IMR-90 (cell line): Measurements from ENCODE around the gene PTPN22. TPM values are rescaled to one million over a fixed set of nuclear protein-coding genes. Genes with fewer than 3 reads are reported as not detected.

Experiments
- ATAC-seq: fragments of 200-7000 bp; cut with Tn5 transposase; 2 replicates; pipeline ENCODE4 v1.9.1; 2020; ENCODE audit warnings: low read depth, mild to moderate bottlenecking, moderate library complexity
- BruUV-seq: library from RNA; stranded (reverse); fragments of 400-500 nt; replicated peaks from 2 replicates; lab custom pipeline; 2021; lab: Mats Ljungman, UMichigan
- CTCF ChIA-PET: fragments of 300-600 bp; formaldehyde crosslinking; extraction: SDS; loops from one replicate; lab custom pipeline; 2021; ENCODE audit warnings: antibody characterized with exemption; lab: Yijun Ruan, JAX
- POLR2A ChIA-PET: fragments of 300-600 bp; sonication (Branson Sonifier 250); formaldehyde crosslinking; loops from one replicate; lab custom pipeline; 2022; ENCODE audit warnings: antibody characterized with exemption; ENCODE audit not compliant: unreplicated experiment; lab: Charles Lee
- DNase-seq: peaks from one replicate; pipeline ENCODE4 v3.0.0; 2013
- H2AFZ ChIP-seq: replicated peaks from 2 replicates; pipeline ENCODE3; 2013; ENCODE audit warnings: low read length, mild to moderate bottlenecking; ENCODE audit not compliant: poor library complexity
- H2AK5ac ChIP-seq: 2 replicates; pipeline ENCODE4 v1.6.1; 2013; ENCODE audit warnings: low read depth, low read length, inconsistent platforms
- H2AK9ac ChIP-seq: replicated peaks from 2 replicates; pipeline ENCODE3; 2013; ENCODE audit warnings: mild to moderate bottlenecking, low read depth, low read length, moderate library complexity; ENCODE audit not compliant: poor library complexity
- H2BK120ac ChIP-seq: 2 replicates; pipeline ENCODE4 v1.6.1; 2013; ENCODE audit warnings: low read depth, low read length, inconsistent platforms
- H2BK15ac ChIP-seq: 3 replicates; pipeline ENCODE4 v1.6.1; 2013; ENCODE audit warnings: low read depth, low read length, inconsistent platforms
- H2BK20ac ChIP-seq: 2 replicates; pipeline ENCODE4 v1.6.1; 2013; ENCODE audit warnings: low read depth, mild to moderate bottlenecking, inconsistent platforms, low read length, moderate library complexity
- H2BK5ac ChIP-seq: 2 replicates; pipeline ENCODE4 v1.6.1; 2013; ENCODE audit warnings: mild to moderate bottlenecking, low read depth, low read length, inconsistent platforms; ENCODE audit not compliant: poor library complexity, severe bottlenecking
- H3K14ac ChIP-seq: replicated peaks from 2 replicates; pipeline ENCODE4 v1.6.1; 2013; ENCODE audit warnings: low read depth, low read length, inconsistent platforms
- H3K18ac ChIP-seq: 2 replicates; pipeline ENCODE4 v1.6.1; 2013; ENCODE audit warnings: low read depth, low read length, control low read depth
- H3K23ac ChIP-seq: 2 replicates; pipeline ENCODE4 v1.6.1; 2013; ENCODE audit warnings: low read depth, low read length, inconsistent platforms
- H3K27ac ChIP-seq: 2 replicates; pipeline ENCODE4 v1.5.1; 2013; ENCODE audit warnings: mild to moderate bottlenecking, control low read depth, low read length; ENCODE audit not compliant: insufficient read depth
- H3K27me3 ChIP-seq: 2 replicates; pipeline ENCODE4 v1.6.1; 2013; ENCODE audit warnings: low read length; ENCODE audit not compliant: control insufficient read depth, insufficient read depth
- H3K36me3 ChIP-seq: 2 replicates; pipeline ENCODE4 v1.6.1; 2013; ENCODE audit warnings: low read length, mixed read lengths; ENCODE audit not compliant: control insufficient read depth, insufficient read depth
- H3K4ac ChIP-seq: 2 replicates; pipeline ENCODE4 v1.6.1; 2013; ENCODE audit warnings: low read depth, low read length, inconsistent platforms
- H3K4me1 ChIP-seq: 2 replicates; pipeline ENCODE4 v1.6.1; 2013; ENCODE audit warnings: low read length, mixed read lengths; ENCODE audit not compliant: control insufficient read depth, insufficient read depth
- H3K4me2 ChIP-seq: 2 replicates; pipeline ENCODE4 v1.6.1; 2013; ENCODE audit warnings: low read depth, mild to moderate bottlenecking, control low read depth, low read length, moderate library complexity
- H3K4me3 ChIP-seq: 2 replicates; pipeline ENCODE4 v1.5.1; 2013; ENCODE audit warnings: low read depth, mild to moderate bottlenecking, control low read depth, low read length, moderate library complexity; ENCODE audit not compliant: insufficient read depth
- H3K56ac ChIP-seq: 2 replicates; pipeline ENCODE4 v1.6.1; 2013; ENCODE audit warnings: low read length, inconsistent platforms; ENCODE audit not compliant: insufficient read depth; ENCODE audit errors: extremely low read depth
- H3K79me1 ChIP-seq, 2 experiments: 2 replicates each; pipeline ENCODE4 v1.6.1; 2013; ENCODE audit warnings: low read length in 2 of 2, inconsistent platforms in 1 of 2, low read depth in 1 of 2
- H3K9ac ChIP-seq: 2 replicates; pipeline ENCODE4 v1.6.1; 2013; ENCODE audit warnings: low read depth, low read length, control low read depth
- H3K9me1 ChIP-seq: 2 replicates; pipeline ENCODE4 v1.6.1; 2013; ENCODE audit warnings: low read length, inconsistent platforms; ENCODE audit not compliant: insufficient read depth
- H3K9me3 ChIP-seq: 2 replicates; pipeline ENCODE4 v1.6.1; 2013; ENCODE audit warnings: low read length; ENCODE audit not compliant: control insufficient read depth, insufficient read depth
- H4K20me1 ChIP-seq: 2 replicates; pipeline ENCODE4 v1.6.1; 2013; ENCODE audit warnings: low read length, inconsistent platforms; ENCODE audit not compliant: insufficient read depth
- H4K5ac ChIP-seq: 2 replicates; pipeline ENCODE4 v1.6.1; 2013; ENCODE audit warnings: mild to moderate bottlenecking, low read depth, low read length, control low read depth
- H4K8ac ChIP-seq, 2 experiments: 2 replicates each; pipeline ENCODE4 v1.6.1; 2013; ENCODE audit warnings: low read depth in 2 of 2, low read length in 2 of 2, control low read depth in 1 of 2, inconsistent platforms in 1 of 2
- H4K91ac ChIP-seq: 2 replicates; pipeline ENCODE4 v1.6.1; 2013; ENCODE audit warnings: low read depth, low read length, inconsistent platforms; ENCODE audit not compliant: insufficient read depth
- BHLHE40 ChIP-seq: fragments of 150-350 bp; IDR thresholded peaks from 2 replicates; pipeline ENCODE4 v1.6.1; 2016; ENCODE audit warnings: mild to moderate bottlenecking, low read depth, low read length
- MAZ ChIP-seq: IDR thresholded peaks from 2 replicates; pipeline ENCODE4 v1.6.1; 2012; ENCODE audit warnings: low read depth, mild to moderate bottlenecking, low read length, improper control_type of control experiment, moderate library complexity, borderline replicate concordance
- POLR2A ChIP-seq: IDR thresholded peaks from 2 replicates; pipeline ENCODE4 v1.6.1; 2012; ENCODE audit warnings: mild to moderate bottlenecking, low read depth, low read length
- RAD21 ChIP-seq: IDR thresholded peaks from 2 replicates; pipeline ENCODE4 v1.6.1; 2012; ENCODE audit warnings: low read length, improper control_type of control experiment
- RCOR1 ChIP-seq: IDR thresholded peaks from 2 replicates; pipeline ENCODE4 v1.6.1; 2012; ENCODE audit warnings: mild to moderate bottlenecking, low read length, improper control_type of control experiment; ENCODE audit not compliant: insufficient replicate concordance
- RFX5 ChIP-seq: IDR thresholded peaks from 2 replicates; pipeline ENCODE4 v1.8.0; 2012; ENCODE audit warnings: low read depth, mild to moderate bottlenecking, low read length, moderate library complexity
- SMC3 ChIP-seq: fragments of 150-350 bp; IDR thresholded peaks from 2 replicates; pipeline ENCODE4 v1.6.1; 2016; ENCODE audit warnings: low read depth, mild to moderate bottlenecking, antibody characterized with exemption, low read length, moderate library complexity
- WGBS, 2 experiments: methylation state at CpG; one replicate each; pipeline versions ENCODE4 v1.1.5 to v1.1.7; 2013; ENCODE audit warnings: missing lambda C conversion rate in 2 of 2; ENCODE audit not compliant: insufficient read length in 1 of 2; ENCODE audit errors: extremely low coverage in 2 of 2; 5-methylcytosine and 5-hydroxymethylcytosine counted together
- dilution Hi-C: fragments of 300-500 bp; cut with HindIII; formaldehyde crosslinking; loops from one replicate; pipeline ENCODE4 v1.14.3; 2018; ENCODE audit warnings: low sequenced_read_pairs; ENCODE audit not compliant: unreplicated experiment
- in situ Hi-C: fragments of 300-500 bp; cut with MboI; formaldehyde crosslinking; loops from 3 replicates; pipeline ENCODE4 v1.14.3; 2019; ENCODE audit warnings: low sequenced_read_pairs, inconsistent platforms, mixed read lengths
- intact Hi-C: fragments of 100-400 bp; cut with micrococcal nuclease; formaldehyde crosslinking; loops from 2 replicates; pipeline ENCODE4 v1.10.0; 2022
- polyA plus RNA-seq, 3 experiments: library from polyadenylated mRNA; depleted of rRNA; stranded (reverse); fragments of >200 nt; gene quantifications; 2 replicates each; pipeline ENCODE4 v1.2.3, GENCODE V29; 2012; ENCODE audit warnings: low replicate concordance in 1 of 3
- total RNA-seq: library from RNA; depleted of rRNA; stranded (reverse); fragments of >200 nt; gene quantifications from 2 replicates; pipeline ENCODE4 v1.2.3, GENCODE V29; 2012
- TF ChIP-seq, protein P1 (sequence below): fragments of 150-350 bp; IDR thresholded peaks from 2 replicates; pipeline ENCODE4 v1.6.1; 2016; ENCODE audit warnings: low read depth, mild to moderate bottlenecking, low read length, moderate library complexity, borderline replicate concordance

PTPN22 gene
- total and polyA plus RNA-seq, 2 of the 4 experiments (the other 2 are of a cell fraction): 0.14 to 0.18 TPM

DNA sequence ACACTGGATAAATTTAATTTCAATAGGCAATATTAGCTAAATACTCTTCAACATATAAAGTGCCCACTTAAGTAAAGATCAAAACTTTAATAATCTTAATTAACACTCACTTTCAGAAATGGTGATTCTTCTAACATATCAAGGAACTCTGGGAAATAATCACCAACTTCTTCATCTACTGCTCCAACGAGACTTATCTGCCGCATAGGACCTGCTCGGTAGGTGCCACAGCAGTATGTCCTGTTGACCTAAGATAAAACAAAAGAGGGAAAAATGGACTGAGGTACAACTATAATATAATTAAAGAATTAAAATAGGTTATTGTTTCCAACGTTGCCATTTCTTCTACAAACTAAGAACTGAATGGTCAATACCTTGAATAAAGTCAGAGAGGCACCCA, 94.0 kb downstream of the PTPN22 start:
- BruUV-seq: no TSS peak
- Histone ChIP-seq H3K36me3 (peaks cover 13% of the 10 kb centered on the region), H2BK120ac (no peak overlapping the region), H3K9me3 (no peaks in the 10 kb centered on the region), H2BK20ac (no peak overlapping the region), H2BK5ac (no peak overlapping the region), H2AFZ (no peak overlapping the region), H3K27ac (no peak overlapping the region), H3K23ac (no peak overlapping the region), H3K14ac (no peak overlapping the region), H4K5ac (no peak overlapping the region), H4K91ac (no peak overlapping the region), H3K79me1 (peaks cover 34 to 56% of the 10 kb centered on the region in 2 experiments), H3K4me3 (no peak overlapping the region), H4K20me1 (peaks cover 12% of the 10 kb centered on the region; the same call in 1 of the 2 replicates), H3K56ac (no peak overlapping the region), H2BK15ac (no peak overlapping the region), H3K4me1 (peaks cover 2% of the 10 kb centered on the region; the same call in 1 of the 2 replicates), H3K9ac (no peak overlapping the region), H3K4me2 (no peak overlapping the region), H3K9me1 (peaks cover 5% of the 10 kb centered on the region), H3K18ac (no peak overlapping the region), H3K4ac (no peak overlapping the region), H4K8ac (no peak overlapping the region), H3K27me3 (no peaks in the 10 kb centered on the region), H2AK5ac (no peak overlapping the region), H2AK9ac (no peak overlapping the region)
- WGBS, 2 experiments: no CpG with 5 or more reads among the region's 4 CpGs
- ChIA-PET POLR2A (no interaction called here), CTCF (interaction anchor here (0.6 kb wide), 1 partner anchor 8 kb away, joined by 3 read pairs; no protein-coding TSS in a partner anchor)
- ATAC-seq (no peak), DNase-seq (no peak)
- TF ChIP-seq SMC3: no peak
- no peak for TF ChIP-seq POLR2A
- no peak for TF ChIP-seq RFX5
- TF ChIP-seq MAZ: no peak
- TF ChIP-seq RCOR1: no peak
- TF ChIP-seq, protein P1, sequence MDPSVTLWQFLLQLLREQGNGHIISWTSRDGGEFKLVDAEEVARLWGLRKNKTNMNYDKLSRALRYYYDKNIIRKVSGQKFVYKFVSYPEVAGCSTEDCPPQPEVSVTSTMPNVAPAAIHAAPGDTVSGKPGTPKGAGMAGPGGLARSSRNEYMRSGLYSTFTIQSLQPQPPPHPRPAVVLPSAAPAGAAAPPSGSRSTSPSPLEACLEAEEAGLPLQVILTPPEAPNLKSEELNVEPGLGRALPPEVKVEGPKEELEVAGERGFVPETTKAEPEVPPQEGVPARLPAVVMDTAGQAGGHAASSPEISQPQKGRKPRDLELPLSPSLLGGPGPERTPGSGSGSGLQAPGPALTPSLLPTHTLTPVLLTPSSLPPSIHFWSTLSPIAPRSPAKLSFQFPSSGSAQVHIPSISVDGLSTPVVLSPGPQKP: no peak
- no peak for TF ChIP-seq BHLHE40
- TF ChIP-seq RAD21: no peak
- in situ Hi-C loops (no loop called here), intact Hi-C loops (no loop called here), dilution Hi-C loops (no loop called here)
